HG02938 (cell line): Measurements from ENCODE around the gene AIF1.
A peak's percentile ranks its signal among the peaks of the same experiment; 100 is the strongest.

Experiments used
- ATAC-seq: cut with Tn5 transposase; IDR thresholded peaks from one replicate; pipeline ENCODE4 v1.9.1; 2021; ENCODE audit warnings: mild to moderate bottlenecking, moderate library complexity; ENCODE audit not compliant: unreplicated experiment

The AIF1 gene

GRCh38 chr6:31663126-31663960, 48.3 kb downstream of the AIF1 start:
- no peak for ATAC-seq

GRCh38 chr6:31663961-31664789, 49.1 kb downstream of the AIF1 start:
- no peak for ATAC-seq

- ATAC-seq: peak; percentile 36
Observed at GRCh38 chr6:31664790-31665500, 49.9 kb downstream of the AIF1 start, which contains the start of gene GPANK1. Gene GPANK1, minus strand, starts transcription at chr6:31664997. Its CDS starts 519 bp downstream, at chr6:31664478.

- ATAC-seq: peak; percentile 67
Observed at GRCh38 chr6:31665501-31666336, 50.7 kb downstream of the AIF1 start, which contains the start of gene CSNK2B. Gene CSNK2B, plus strand, starts transcription at chr6:31666080. Its CDS starts 752 bp downstream, at chr6:31666832.

- ATAC-seq: no peak
Observed at GRCh38 chr6:31666337-31666965, 51.4 kb downstream of the AIF1 start.
